ENCODE measurements around the gene ANKHD1. TPM values are rescaled to one million over a fixed set of nuclear protein-coding genes. Genes with fewer than 3 reads are reported as not detected.

Gene ANKHD1
- total and polyA plus RNA-seq, 11 donors = 41.4 to 78.8 (median 58.1) TPM

GRCh38 chr5:140363631-140364471 is 37.8 kb upstream of the ANKHD1 start:
- 44 to 63% (median 61%) methylated on average over 7 to 20 of the region's 20 CpGs for WGBS, 4 donors
- no peaks in the 10 kb centered on the region for H3K9me3 ChIP-seq
- H3K4me3 ChIP-seq = peak overlapping the region in 10 of 12 donors; percentile 16 to 50 (median 40)
- ATAC-seq = no peak
- H3K27me3 ChIP-seq = no peaks in the 10 kb centered on the region
- DNase-seq = no peak
- H3K27ac ChIP-seq = no peak overlapping the region
- H3K36me3 ChIP-seq = no peaks in the 10 kb centered on the region
- TF ChIP-seq POLR2A (IDR thresholded peaks at IDR 0.05) = no peak
- TF ChIP-seq CTCF (IDR thresholded peaks at IDR 0.05) = no peak
- intact Hi-C loops (cut with DNase I) = loop anchor here in 2 of 10 donors (10.0 kb wide), 1 partner anchor 351 kb away; no protein-coding TSS in a partner anchor
- H3K4me1 ChIP-seq = peaks cover 0 to 10% (median 3%) of the 10 kb centered on the region in 12 donors

- Histone ChIP-seq H3K36me3 (no peaks in the 10 kb centered on the region), H3K27me3 (no peaks in the 10 kb centered on the region), H3K4me3 (no peak overlapping the region), H3K9me3 (no peaks in the 10 kb centered on the region), H3K27ac (no peak overlapping the region), H3K4me1 (peaks cover 0 to 8% (median 3%) of the 10 kb centered on the region in 12 donors)
- no peak for ATAC-seq
- intact Hi-C loops (cut with DNase I) = loop anchor here in 2 of 10 donors (10.0 kb wide), 1 partner anchor 350 kb away; no protein-coding TSS in a partner anchor
- TF ChIP-seq POLR2A (IDR thresholded peaks at IDR 0.05) = no peak
- no peak for TF ChIP-seq CTCF (IDR thresholded peaks at IDR 0.05)
- DNase-seq = no peak
- 92 to 95% (median 94%) methylated on average over 2 to 3 of the region's 3 CpGs for WGBS, 4 donors
These were observed 37.2 kb upstream of the ANKHD1 start for GRCh38 chr5:140364472-140364765.

- Histone ChIP-seq H3K4me1 (peaks cover 0 to 8% (median 3%) of the 10 kb centered on the region in 12 donors), H3K36me3 (no peaks in the 10 kb centered on the region), H3K27me3 (no peaks in the 10 kb centered on the region), H3K9me3 (no peaks in the 10 kb centered on the region), H3K27ac (no peak overlapping the region), H3K4me3 (no peak overlapping the region)
- no peak for DNase-seq
- TF ChIP-seq CTCF (IDR thresholded peaks at IDR 0.05) (no peak), POLR2A (IDR thresholded peaks at IDR 0.05) (no peak)
- intact Hi-C loops (cut with DNase I) = loop anchor here in 2 of 10 donors (10.0 kb wide), 1 partner anchor 350 kb away; no protein-coding TSS in a partner anchor
- ATAC-seq = peak in 1 of 4 donors; percentile 10
- 55 to 73% (median 62%) methylated on average over 3 of the region's 3 CpGs for WGBS, 4 donors
These were observed 36.4 kb upstream of the ANKHD1 start for GRCh38 chr5:140365282-140365681.

- no peak overlapping the region for H3K27ac ChIP-seq
- H3K36me3 ChIP-seq = no peaks in the 10 kb centered on the region
- WGBS, 4 donors = 90 to 100% (median 98%) methylated on average over 4 of the region's 4 CpGs
- DNase-seq = no peak
- no peak overlapping the region for H3K4me3 ChIP-seq
- H3K4me1 ChIP-seq = peaks cover 0 to 8% (median 3%) of the 10 kb centered on the region in 12 donors
- ATAC-seq = no peak
- intact Hi-C loops (cut with DNase I) = loop anchor here in 2 of 10 donors (10.0 kb wide), 1 partner anchor 349 kb away; no protein-coding TSS in a partner anchor
- no peaks in the 10 kb centered on the region for H3K9me3 ChIP-seq
- no peak for TF ChIP-seq CTCF (IDR thresholded peaks at IDR 0.05)
- TF ChIP-seq POLR2A (IDR thresholded peaks at IDR 0.05) = no peak
- H3K27me3 ChIP-seq = no peaks in the 10 kb centered on the region
These were observed 35.7 kb upstream of the ANKHD1 start for GRCh38 chr5:140365941-140366340.

All from heart left ventricle (tissue), 16 donors.